BLaER1 (cell line): ENCODE results near the gene IL17RD.

ENCODE experiments used
- H3K27ac ChIP-seq: shearing (Covaris generic); formaldehyde crosslinking; 2 replicates; pipeline ENCODE4 v1.8.1; 2022
- H3K27me3 ChIP-seq: shearing (Covaris generic); formaldehyde crosslinking; 2 replicates; pipeline ENCODE4 v1.8.1; 2022
- H3K36me3 ChIP-seq: shearing (Covaris generic); formaldehyde crosslinking; 2 replicates; pipeline ENCODE4 v1.8.1; 2022
- H3K4me1 ChIP-seq: shearing (Covaris generic); formaldehyde crosslinking; 2 replicates; pipeline ENCODE4 v1.8.1; 2022
- H3K4me2 ChIP-seq: shearing (Covaris generic); formaldehyde crosslinking; 2 replicates; pipeline ENCODE4 v1.8.1; 2022
- H3K4me3 ChIP-seq: shearing (Covaris generic); formaldehyde crosslinking; 2 replicates; pipeline ENCODE4 v1.8.1; 2022
- H3K9ac ChIP-seq: shearing (Covaris generic); formaldehyde crosslinking; 2 replicates; pipeline ENCODE4 v1.8.1; 2022
- H3K9me3 ChIP-seq: shearing (Covaris generic); formaldehyde crosslinking; 2 replicates; pipeline ENCODE4 v1.8.1; 2022
- H4K20me1 ChIP-seq: shearing (Covaris generic); formaldehyde crosslinking; 2 replicates; pipeline ENCODE4 v1.8.1; 2022
- Cebpa-rat ChIP-seq: shearing (Covaris generic); IDR thresholded peaks from 2 replicates; pipeline ENCODE4 v1.8.1; 2022

IL17RD gene

DNA sequence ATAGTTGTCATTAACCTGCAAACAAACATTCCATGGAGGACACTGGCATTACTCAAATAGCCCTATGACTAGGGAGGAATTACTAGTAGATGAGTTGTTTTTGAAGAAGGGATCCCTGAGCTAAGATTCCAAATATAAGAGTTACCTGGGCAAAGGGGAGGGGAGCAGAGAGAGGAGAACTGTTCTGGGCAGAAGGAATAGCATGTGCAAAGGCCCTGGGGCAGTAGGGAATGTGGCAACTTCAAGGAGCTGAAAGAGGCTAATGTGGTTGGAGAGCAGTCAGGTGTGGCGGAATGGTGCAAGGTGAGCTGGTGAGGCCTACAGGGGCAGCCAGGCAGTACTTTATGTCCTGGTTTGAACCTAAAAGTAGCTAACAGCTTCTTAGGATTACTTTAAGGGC is 5.8 kb upstream of the IL17RD start:
- no peaks in the 10 kb centered on the region for H3K36me3 ChIP-seq
- no peaks in the 10 kb centered on the region for H3K27me3 ChIP-seq
- H3K4me2 ChIP-seq, result no peak overlapping the region
- no peaks in the 10 kb centered on the region for H3K9me3 ChIP-seq
- peaks cover 37% of the 10 kb centered on the region for H3K4me1 ChIP-seq
- no peak overlapping the region for H3K9ac ChIP-seq
- H3K27ac ChIP-seq, result no peak overlapping the region
- no peak overlapping the region for H3K4me3 ChIP-seq
- H4K20me1 ChIP-seq, result no peaks in the 10 kb centered on the region
- TF ChIP-seq Cebpa-rat, result no peak

DNA sequence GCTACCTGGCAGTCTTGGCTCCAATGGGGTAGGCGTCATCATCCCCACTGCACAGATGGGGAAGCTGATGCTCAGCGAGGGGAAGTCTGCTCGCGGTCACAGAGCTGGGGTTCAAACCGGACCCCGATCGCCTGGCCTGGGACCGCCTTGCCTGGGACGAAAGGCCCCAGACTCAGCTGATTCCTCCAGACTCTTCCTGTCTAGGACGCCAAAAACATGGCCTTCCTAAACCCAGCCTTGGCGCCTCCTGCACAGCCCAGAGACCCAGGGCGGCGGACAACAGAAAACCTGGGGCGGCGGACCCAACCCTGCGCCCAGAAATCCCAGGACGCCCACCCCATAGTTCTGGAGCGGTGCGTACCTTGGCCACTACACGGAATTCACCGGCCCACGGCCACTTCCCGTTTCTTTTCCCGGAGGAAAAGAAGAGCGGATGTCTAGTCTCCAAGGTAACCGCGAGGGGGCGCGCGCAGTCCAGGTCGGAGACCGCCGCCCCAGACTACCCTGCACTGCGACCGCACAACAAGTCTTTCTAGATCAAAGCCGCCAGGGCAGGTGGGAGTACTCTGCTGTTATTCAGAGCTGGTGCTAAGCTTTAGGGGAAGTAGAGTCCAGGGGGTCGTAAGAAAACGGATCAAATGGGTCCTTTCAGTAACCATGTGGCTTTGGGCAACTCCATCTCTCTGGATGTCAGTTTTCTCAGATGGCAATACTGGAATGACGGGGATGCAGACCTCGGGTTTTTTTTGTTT is 4.9 kb upstream of the IL17RD start:
- Histone ChIP-seq H3K27ac (no peak overlapping the region), H3K9ac (no peak overlapping the region; the same call in 1 of the 2 replicates), H4K20me1 (no peaks in the 10 kb centered on the region), H3K4me2 (peak overlapping the region; percentile 76), H3K9me3 (no peaks in the 10 kb centered on the region), H3K36me3 (no peaks in the 10 kb centered on the region), H3K27me3 (peaks cover 2% of the 10 kb centered on the region), H3K4me3 (peak overlapping the region; percentile 63), H3K4me1 (peaks cover 36% of the 10 kb centered on the region)
- TF ChIP-seq Cebpa-rat, result no peak

DNA sequence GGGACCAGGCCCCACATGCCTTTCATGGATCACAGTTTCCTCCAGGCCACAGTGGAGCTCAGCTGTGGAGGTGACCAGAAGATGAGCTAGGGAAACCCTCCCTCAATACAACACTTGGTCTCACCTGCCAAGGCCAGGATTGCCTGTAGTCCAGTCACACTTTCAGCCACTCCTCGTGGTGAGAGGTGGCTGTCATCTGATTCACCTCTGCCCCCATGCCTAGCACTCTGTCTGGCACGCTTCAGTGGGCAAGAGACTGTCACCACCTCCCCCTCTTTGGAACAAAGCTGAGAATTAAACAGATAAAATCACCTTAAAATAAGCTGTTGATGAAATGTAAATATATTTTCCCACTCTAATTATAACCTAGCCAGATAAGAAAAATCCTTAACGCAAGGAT is 4.0 kb upstream of the IL17RD start:
- H4K20me1 ChIP-seq, result peaks cover 6% of the 10 kb centered on the region; the same call in 1 of the 2 replicates
- peaks cover 11% of the 10 kb centered on the region for H3K27me3 ChIP-seq
- no peaks in the 10 kb centered on the region for H3K36me3 ChIP-seq
- TF ChIP-seq Cebpa-rat, result no peak
- no peaks in the 10 kb centered on the region for H3K9me3 ChIP-seq
- H3K9ac ChIP-seq, result no peak overlapping the region
- no peak overlapping the region for H3K4me3 ChIP-seq
- H3K27ac ChIP-seq, result no peak overlapping the region
- H3K4me2 ChIP-seq, result no peak overlapping the region; the same call in 1 of the 2 replicates
- peaks cover 38% of the 10 kb centered on the region for H3K4me1 ChIP-seq

- peaks cover 9% of the 10 kb centered on the region; the same call in 1 of the 2 replicates for H4K20me1 ChIP-seq
- peaks cover 20% of the 10 kb centered on the region for H3K27me3 ChIP-seq
- no peaks in the 10 kb centered on the region for H3K36me3 ChIP-seq
- H3K4me2 ChIP-seq, result no peak overlapping the region
- no peak overlapping the region for H3K27ac ChIP-seq
- TF ChIP-seq Cebpa-rat, result no peak
- H3K9ac ChIP-seq, result no peak overlapping the region
- H3K9me3 ChIP-seq, result no peaks in the 10 kb centered on the region
- H3K4me1 ChIP-seq, result peaks cover 30% of the 10 kb centered on the region
- H3K4me3 ChIP-seq, result no peak overlapping the region
Measured at GRCh38 chr3:57168151-57168550, 3.0 kb upstream of the IL17RD start.

- H3K27ac ChIP-seq, result no peak overlapping the region
- H3K9ac ChIP-seq, result no peak overlapping the region
- H3K9me3 ChIP-seq, result no peaks in the 10 kb centered on the region
- TF ChIP-seq Cebpa-rat, result no peak
- H3K4me1 ChIP-seq, result peaks cover 30% of the 10 kb centered on the region
- H3K27me3 ChIP-seq, result peaks cover 35% of the 10 kb centered on the region
- H3K4me3 ChIP-seq, result no peak overlapping the region
- peaks cover 9% of the 10 kb centered on the region; the same call in 1 of the 2 replicates for H4K20me1 ChIP-seq
- no peaks in the 10 kb centered on the region for H3K36me3 ChIP-seq
- no peak overlapping the region for H3K4me2 ChIP-seq
Measured at GRCh38 chr3:57166660-57167059, 1.5 kb upstream of the IL17RD start.

DNA sequence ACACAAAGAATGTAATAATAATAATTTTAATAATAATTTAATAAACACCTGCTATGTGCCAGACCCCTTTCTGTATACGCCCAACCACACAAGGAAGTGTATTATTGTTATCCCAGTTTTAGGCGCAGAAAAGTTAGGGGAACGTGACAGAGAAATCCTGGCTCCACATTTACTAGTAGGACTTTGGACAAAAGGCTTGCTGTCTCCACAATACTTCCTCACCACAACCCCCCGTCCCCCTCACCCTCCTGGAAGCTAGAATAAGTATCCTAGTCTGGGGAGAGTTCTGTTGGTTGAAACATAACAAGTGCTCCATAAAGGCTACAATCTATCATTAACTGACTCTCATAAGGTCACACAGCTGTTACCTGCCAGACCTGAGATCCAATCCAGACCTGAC is 488 bp upstream of the IL17RD start:
- Histone ChIP-seq H3K36me3 (no peaks in the 10 kb centered on the region), H3K9me3 (no peaks in the 10 kb centered on the region), H3K27me3 (peaks cover 44% of the 10 kb centered on the region), H3K27ac (no peak overlapping the region), H3K4me2 (peak overlapping the region; percentile 98; the same call in 1 of the 2 replicates), H3K4me3 (peak overlapping the region; percentile 81; the same call in 1 of the 2 replicates), H3K4me1 (peaks cover 33% of the 10 kb centered on the region), H3K9ac (no peak overlapping the region), H4K20me1 (peaks cover 9% of the 10 kb centered on the region; the same call in 1 of the 2 replicates)
- TF ChIP-seq Cebpa-rat, result no peak

GRCh38 chr3:57164217-57164656 is 916 bp downstream of the IL17RD start:
- H3K9me3 ChIP-seq, result no peaks in the 10 kb centered on the region
- peaks cover 34% of the 10 kb centered on the region for H3K4me1 ChIP-seq
- no peak for TF ChIP-seq Cebpa-rat
- peak overlapping the region; percentile 81 for H3K4me3 ChIP-seq
- H4K20me1 ChIP-seq, result peaks cover 13% of the 10 kb centered on the region; the same call in 1 of the 2 replicates
- peaks cover 44% of the 10 kb centered on the region for H3K27me3 ChIP-seq
- no peak overlapping the region for H3K9ac ChIP-seq
- H3K4me2 ChIP-seq, result peak overlapping the region; percentile 98
- no peaks in the 10 kb centered on the region for H3K36me3 ChIP-seq
- H3K27ac ChIP-seq, result no peak overlapping the region

DNA sequence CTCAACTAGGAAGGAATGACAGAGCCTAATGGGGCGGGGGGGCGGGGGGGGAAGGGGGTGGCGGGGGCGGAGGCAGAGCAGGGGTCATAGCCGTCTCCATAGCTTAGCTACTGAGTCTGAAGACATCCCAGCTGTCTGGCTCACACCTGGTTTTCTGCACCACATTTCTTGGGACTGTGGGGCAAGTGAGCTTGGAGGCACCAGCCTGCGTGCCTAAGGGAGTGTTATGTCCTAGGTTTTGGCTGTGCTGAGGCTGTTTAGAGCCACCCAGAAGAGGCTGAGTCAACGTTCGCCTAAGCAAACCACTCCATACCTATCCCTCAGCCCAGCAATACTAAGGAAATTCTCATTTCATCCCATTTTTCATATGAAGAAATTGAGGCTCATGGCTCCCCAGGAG is 1.4 kb downstream of the IL17RD start:
- Histone ChIP-seq H3K4me3 (no peak overlapping the region), H3K27me3 (peaks cover 44% of the 10 kb centered on the region), H3K9me3 (no peaks in the 10 kb centered on the region), H3K4me1 (peaks cover 35% of the 10 kb centered on the region), H3K9ac (no peak overlapping the region), H3K4me2 (no peak overlapping the region; the same call in 1 of the 2 replicates), H4K20me1 (peaks cover 13% of the 10 kb centered on the region; the same call in 1 of the 2 replicates), H3K36me3 (no peaks in the 10 kb centered on the region), H3K27ac (no peak overlapping the region)
- no peak for TF ChIP-seq Cebpa-rat

DNA sequence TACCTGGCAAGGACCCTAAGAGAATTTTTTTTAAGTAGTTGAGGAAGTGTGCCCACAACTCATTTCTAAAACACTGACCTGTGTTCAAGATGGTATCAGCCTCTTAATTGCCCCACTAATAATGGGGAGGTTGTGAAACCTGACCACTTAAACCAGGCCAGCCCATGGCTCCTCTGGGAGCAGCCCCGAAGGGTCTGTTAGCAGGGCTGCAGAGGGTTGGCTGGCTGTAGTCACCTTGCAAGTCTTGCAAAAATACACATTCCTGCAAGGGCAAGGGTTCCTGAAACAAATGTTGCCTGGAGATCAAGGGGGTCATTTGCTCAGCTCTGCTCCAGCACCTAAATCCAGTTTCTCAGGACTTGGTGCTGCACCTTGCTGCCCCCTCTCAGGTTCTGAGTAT is 3.2 kb downstream of the IL17RD start:
- H3K4me3 ChIP-seq, result no peak overlapping the region

GRCh38 chr3:57160765-57161538 is 4.2 kb downstream of the IL17RD start:
- H3K9me3 ChIP-seq, result no peaks in the 10 kb centered on the region
- no peak overlapping the region for H3K4me3 ChIP-seq
- no peak overlapping the region for H3K27ac ChIP-seq
- no peaks in the 10 kb centered on the region for H3K36me3 ChIP-seq
- peaks cover 52% of the 10 kb centered on the region for H3K4me1 ChIP-seq
- H3K4me2 ChIP-seq, result peak overlapping the region; percentile 84
- H3K27me3 ChIP-seq, result peaks cover 44% of the 10 kb centered on the region
- no peak for TF ChIP-seq Cebpa-rat
- H3K9ac ChIP-seq, result no peak overlapping the region
- H4K20me1 ChIP-seq, result peaks cover 13% of the 10 kb centered on the region; the same call in 1 of the 2 replicates

More for the DNA sequence above, 3.2 kb downstream of the IL17RD start:
- Histone ChIP-seq H3K9ac (no peak overlapping the region), H3K4me2 (no peak overlapping the region), H3K27me3 (peaks cover 44% of the 10 kb centered on the region), H3K9me3 (no peaks in the 10 kb centered on the region), H4K20me1 (peaks cover 13% of the 10 kb centered on the region; the same call in 1 of the 2 replicates), H3K4me1 (peaks cover 52% of the 10 kb centered on the region), H3K36me3 (no peaks in the 10 kb centered on the region), H3K27ac (no peak overlapping the region)
- TF ChIP-seq Cebpa-rat, result no peak
